GM20000 (cell line): ENCODE results near the gene RBM20.

Source experiments
- DNase-seq: peaks from one replicate; pipeline ENCODE4 v3.0.0; 2012; ENCODE audit warnings: low spot score
- TF ChIP-seq, protein P1 (sequence below): IDR thresholded peaks from 2 replicates; pipeline ENCODE4 v1.5.1; 2012; ENCODE audit warnings: mild to moderate bottlenecking, control low read depth; ENCODE audit errors: extremely low read depth, missing control alignments

Gene RBM20

DNA sequence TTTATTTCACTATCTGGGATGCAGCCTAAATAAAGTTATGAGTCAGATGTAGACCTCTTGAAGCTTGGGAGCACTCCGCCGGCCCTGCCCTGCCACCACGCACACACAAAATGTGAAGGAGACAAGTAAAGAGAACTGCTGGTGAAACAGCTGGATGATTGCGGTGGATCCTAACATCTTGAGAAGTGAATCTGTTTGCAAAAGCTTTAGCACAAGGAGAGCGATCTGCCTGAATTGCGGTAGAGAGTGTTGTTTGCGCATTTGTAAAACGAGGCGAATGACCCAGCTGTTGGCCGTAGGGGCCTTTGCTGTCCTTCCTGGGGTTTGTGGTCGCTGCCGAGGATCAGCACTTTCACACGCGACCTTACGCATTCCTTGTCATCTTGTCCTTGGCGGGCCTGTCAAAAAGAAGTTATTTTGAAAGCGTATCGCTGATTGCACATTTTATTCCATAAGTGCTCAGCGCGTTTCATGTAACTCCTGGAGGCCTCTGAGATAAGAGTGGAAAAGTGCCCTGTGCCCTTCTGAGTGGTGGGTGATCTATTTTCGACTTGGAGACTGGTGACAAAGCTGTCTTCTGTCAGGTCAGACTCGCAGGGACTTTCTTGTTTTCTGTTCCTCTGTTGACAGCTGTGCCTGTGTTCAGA lies 40.8 kb downstream of the RBM20 start:
- no peak for DNase-seq
- TF ChIP-seq, protein P1, sequence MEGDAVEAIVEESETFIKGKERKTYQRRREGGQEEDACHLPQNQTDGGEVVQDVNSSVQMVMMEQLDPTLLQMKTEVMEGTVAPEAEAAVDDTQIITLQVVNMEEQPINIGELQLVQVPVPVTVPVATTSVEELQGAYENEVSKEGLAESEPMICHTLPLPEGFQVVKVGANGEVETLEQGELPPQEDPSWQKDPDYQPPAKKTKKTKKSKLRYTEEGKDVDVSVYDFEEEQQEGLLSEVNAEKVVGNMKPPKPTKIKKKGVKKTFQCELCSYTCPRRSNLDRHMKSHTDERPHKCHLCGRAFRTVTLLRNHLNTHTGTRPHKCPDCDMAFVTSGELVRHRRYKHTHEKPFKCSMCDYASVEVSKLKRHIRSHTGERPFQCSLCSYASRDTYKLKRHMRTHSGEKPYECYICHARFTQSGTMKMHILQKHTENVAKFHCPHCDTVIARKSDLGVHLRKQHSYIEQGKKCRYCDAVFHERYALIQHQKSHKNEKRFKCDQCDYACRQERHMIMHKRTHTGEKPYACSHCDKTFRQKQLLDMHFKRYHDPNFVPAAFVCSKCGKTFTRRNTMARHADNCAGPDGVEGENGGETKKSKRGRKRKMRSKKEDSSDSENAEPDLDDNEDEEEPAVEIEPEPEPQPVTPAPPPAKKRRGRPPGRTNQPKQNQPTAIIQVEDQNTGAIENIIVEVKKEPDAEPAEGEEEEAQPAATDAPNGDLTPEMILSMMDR, result no peak

DNA sequence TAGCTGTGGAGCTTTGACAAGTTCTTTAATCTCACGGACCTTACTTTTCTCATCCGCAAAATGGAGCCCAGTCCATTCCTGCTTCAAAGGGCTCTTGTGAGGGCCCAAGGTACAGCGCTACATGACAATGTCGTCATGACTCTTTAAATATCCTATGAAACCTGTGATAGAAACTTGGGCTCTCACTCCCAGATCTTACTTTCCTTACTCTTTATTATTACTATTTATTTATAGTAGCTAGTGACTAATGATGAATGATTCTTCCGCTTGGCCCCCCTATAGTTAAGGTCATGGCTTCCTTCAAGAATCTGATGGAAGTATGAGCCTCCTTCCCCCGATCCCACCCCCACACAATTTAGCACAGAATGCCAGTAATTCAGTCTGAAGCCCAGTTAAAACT lies 41.9 kb downstream of the RBM20 start:
- DNase-seq, result no peak
- TF ChIP-seq, protein P1, result no peak

DNA sequence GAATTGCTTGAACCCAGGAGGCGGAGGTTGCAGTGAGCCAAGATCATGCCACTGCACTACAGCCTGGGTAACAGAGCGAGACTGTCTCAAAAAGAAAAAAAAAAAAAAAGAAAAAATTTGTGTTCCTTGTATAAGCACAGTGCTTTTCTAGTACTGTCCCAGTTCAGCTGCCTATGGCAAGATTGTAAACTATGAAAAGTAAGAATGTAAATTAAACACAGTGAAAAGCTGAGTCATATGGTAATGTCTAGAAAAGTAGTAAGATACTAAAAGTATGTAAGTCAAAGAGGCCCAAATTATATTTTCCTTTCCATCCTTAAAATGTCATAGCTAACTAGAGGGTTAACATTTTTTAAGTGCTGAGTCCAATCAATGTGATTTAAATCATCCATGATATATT lies 42.8 kb downstream of the RBM20 start:
- TF ChIP-seq, protein P1, result no peak

DNA sequence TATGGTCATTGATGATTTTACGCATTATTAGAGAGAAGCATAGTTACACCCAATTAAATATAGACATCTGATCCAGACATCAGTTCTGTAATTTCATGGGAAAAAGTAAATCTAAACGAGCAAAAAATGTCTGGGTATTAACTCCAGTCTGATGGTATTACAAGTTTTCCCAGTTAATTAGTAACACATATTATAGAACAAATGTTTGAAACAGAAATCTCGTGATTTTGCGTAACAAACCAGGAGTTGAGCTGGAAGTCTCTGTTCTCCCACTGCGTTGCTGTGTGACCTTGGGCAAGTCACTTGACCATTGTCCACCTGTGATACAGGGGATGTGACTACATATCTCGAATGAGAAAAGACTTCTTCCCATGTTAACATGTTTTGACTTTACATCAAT lies 43.3 kb downstream of the RBM20 start:
- TF ChIP-seq, protein P1, result no peak
- no peak for DNase-seq

More for the DNA sequence above, 42.8 kb downstream of the RBM20 start:
- DNase-seq, result no peak

DNA sequence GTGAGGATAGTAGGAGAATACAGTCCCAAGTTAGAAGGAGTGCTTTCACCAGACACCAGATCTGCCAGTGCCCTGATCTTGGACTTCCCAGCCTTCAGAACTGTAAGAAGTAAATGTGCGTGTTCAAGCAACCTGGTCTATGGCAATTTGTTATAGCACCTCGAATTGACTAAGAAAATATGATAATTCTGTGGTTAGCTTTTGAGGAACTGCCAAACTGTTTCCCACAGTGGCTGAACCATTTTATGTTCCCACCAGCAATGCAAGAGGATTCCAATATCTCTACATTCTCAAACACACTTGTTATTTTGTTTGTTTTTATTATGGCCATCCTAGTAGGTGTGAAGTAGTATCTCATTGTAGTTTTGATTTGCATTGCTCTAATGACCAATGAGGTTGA lies 47.0 kb downstream of the RBM20 start:
- TF ChIP-seq, protein P1, result no peak
- DNase-seq, result no peak

DNA sequence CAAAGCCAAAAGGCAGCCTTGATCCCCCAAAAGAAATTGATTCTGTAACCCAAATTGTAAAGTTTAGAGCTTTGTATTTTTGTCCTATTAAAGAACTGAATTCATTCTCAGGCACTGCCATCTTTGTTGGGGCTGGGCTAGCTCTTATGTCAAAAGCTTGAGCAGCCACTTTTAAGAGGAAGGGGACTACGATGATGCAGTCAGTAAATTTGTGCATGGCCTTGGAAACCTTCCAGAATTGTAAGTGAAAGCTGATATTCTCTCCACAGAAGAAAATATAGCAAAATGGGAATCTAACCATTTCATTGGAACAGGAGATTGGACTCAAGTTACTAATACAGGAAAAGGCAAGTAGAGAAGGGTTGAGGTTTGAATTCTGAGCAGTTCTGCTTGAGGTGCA lies 50.1 kb downstream of the RBM20 start:
- DNase-seq, result no peak
- TF ChIP-seq, protein P1, result no peak

DNA sequence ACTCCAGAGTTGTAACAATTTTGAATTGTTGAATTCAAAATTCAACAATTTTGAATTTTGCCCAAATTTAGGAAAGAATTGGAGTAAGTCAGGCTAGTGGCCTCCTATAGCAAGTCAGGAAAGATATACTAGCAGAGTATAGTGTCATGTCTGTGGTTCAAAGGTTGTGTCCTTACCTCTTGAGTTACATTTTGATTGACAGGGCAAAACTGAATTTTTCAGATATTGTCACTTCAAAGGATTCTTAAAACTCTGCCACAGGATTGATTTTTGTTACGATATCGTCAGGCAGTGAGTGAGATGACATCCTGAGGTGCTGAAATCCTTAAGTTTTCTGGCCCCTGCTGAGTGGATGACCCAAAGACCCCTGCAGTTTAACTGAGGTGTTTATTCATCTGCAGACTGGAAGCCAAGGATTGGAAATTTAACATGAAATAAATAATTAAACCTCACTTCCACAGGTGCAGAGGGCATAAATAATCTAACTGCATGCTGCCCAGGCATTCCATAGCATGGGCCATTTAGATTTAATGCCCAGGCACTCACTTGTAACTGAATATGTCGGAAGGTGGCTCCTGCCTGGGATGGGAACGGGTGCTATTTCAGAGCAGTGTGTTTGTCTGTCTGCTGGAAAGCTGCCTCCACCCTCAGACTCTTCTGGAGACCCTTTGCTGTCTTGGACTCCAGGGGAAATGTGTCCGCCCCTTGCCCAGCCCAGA lies 50.8 kb downstream of the RBM20 start:
- TF ChIP-seq, protein P1, result no peak
- no peak for DNase-seq
